ENCODE data around the gene CRYBG2.
"Not testable (repeated sequence)": the region's sequence is repeated elsewhere in the genome, so short reads cannot be mapped to it uniquely, and the experiment has no call there.

The CRYBG2 gene

GRCh38 chr1:26295194-26296138 lies 58.5 kb downstream of the CRYBG2 start:
- DNase-seq (ENCODE audit: low read depth) = no peak

- DNase-seq (ENCODE audit: low read depth) = no peak
Measured at GRCh38 chr1:26293911-26294463, 59.9 kb downstream of the CRYBG2 start.

GRCh38 chr1:26292735-26293134 lies 61.2 kb downstream of the CRYBG2 start:
- DNase-seq (ENCODE audit: low read depth) = not testable (repeated sequence)

GRCh38 chr1:26291939-26292338 lies 62.0 kb downstream of the CRYBG2 start:
- DNase-seq (ENCODE audit: low read depth) = no peak

- no peak for DNase-seq (ENCODE audit: low read depth)
Measured at GRCh38 chr1:26291433-26291832, 62.5 kb downstream of the CRYBG2 start.

GRCh38 chr1:26290882-26291261 lies 63.1 kb downstream of the CRYBG2 start:
- no peak for DNase-seq (ENCODE audit: low read depth)

- DNase-seq (ENCODE audit: low read depth) = no peak
Measured at GRCh38 chr1:26290122-26290881, 63.6 kb downstream of the CRYBG2 start.

- no peak for DNase-seq (ENCODE audit: low read depth)
Measured at GRCh38 chr1:26289158-26290059, 64.5 kb downstream of the CRYBG2 start.

- DNase-seq (ENCODE audit: low read depth) = peak; percentile 12
Measured at GRCh38 chr1:26288311-26288941, 65.5 kb downstream of the CRYBG2 start.

- no peak for DNase-seq (ENCODE audit: low read depth)
Measured at GRCh38 chr1:26287811-26288210, 66.1 kb downstream of the CRYBG2 start.

- no peak for DNase-seq (ENCODE audit: low read depth)
Measured at GRCh38 chr1:26287033-26287711, 66.8 kb downstream of the CRYBG2 start.

- DNase-seq (ENCODE audit: low read depth) = no peak
Measured at GRCh38 chr1:26286064-26286416, 67.9 kb downstream of the CRYBG2 start.

GRCh38 chr1:26285366-26286063 lies 68.4 kb downstream of the CRYBG2 start:
- DNase-seq (ENCODE audit: low read depth) = no peak

GRCh38 chr1:26284597-26285347 lies 69.2 kb downstream of the CRYBG2 start:
- peak; percentile 91 for DNase-seq (ENCODE audit: low read depth)

- no peak for DNase-seq (ENCODE audit: low read depth)
Measured at GRCh38 chr1:26283871-26284596, 69.9 kb downstream of the CRYBG2 start.

GRCh38 chr1:26283279-26283853 lies 70.6 kb downstream of the CRYBG2 start:
- DNase-seq (ENCODE audit: low read depth) = peak; percentile 15

GRCh38 chr1:26282401-26282918 lies 71.5 kb downstream of the CRYBG2 start:
- no peak for DNase-seq (ENCODE audit: low read depth)

- DNase-seq (ENCODE audit: low read depth) = peak; percentile 51
Measured at GRCh38 chr1:26281971-26282370, 72.0 kb downstream of the CRYBG2 start.

All from iris pigment epithelial cell (primary cell).